Head of caudate nucleus (tissue), 42 donors: Measurements from ENCODE around the gene EML6.

ENCODE experiments used
- DNase-seq, 42 donors: peaks; one replicate each; pipeline versions ENCODE4 v3.0.0 to v3.0.0-alpha.2; 2020 to 2021; ENCODE audit warnings: mixed read lengths in 7 of 42
- intact Hi-C: fragments of 100-400 bp; cut with DNase I; formaldehyde crosslinking; loops from one replicate; pipeline ENCODE4 v1.15.0; 2022

Gene EML6

GRCh38 chr2:54704238-54704637 is 19.2 kb upstream of the EML6 start:
- intact Hi-C loops, result loop anchor here (10.0 kb wide), 1 partner anchor 589 kb away; the partner anchor contains the start of gene ACYP2
- no peak for DNase-seq

GRCh38 chr2:54704688-54705605 is 18.5 kb upstream of the EML6 start:
- intact Hi-C loops, result loop anchor here (10.0 kb wide), 1 partner anchor 590 kb away; the partner anchor contains the start of gene ACYP2
- peak in 1 of 42 donors; percentile 37 for DNase-seq

GRCh38 chr2:54706622-54707021 is 16.8 kb upstream of the EML6 start:
- intact Hi-C loops, result loop anchor here (10.0 kb wide), 1 partner anchor 592 kb away; the partner anchor contains the start of gene ACYP2
- no peak for DNase-seq

GRCh38 chr2:54708584-54709335 is 14.7 kb upstream of the EML6 start:
- DNase-seq, result peak in 23 of 42 donors; percentile 12 to 69 (median 35)
- intact Hi-C loops, result loop anchor here (10.0 kb wide), 1 partner anchor 594 kb away; the partner anchor contains the start of gene ACYP2

GRCh38 chr2:54709336-54709809 is 14.1 kb upstream of the EML6 start:
- peak in 8 of 42 donors; percentile 7 to 45 (median 14) for DNase-seq
- intact Hi-C loops, result loop anchor here (10.0 kb wide), 1 partner anchor 595 kb away; the partner anchor contains the start of gene ACYP2

GRCh38 chr2:54710216-54710615 is 13.2 kb upstream of the EML6 start:
- no peak for DNase-seq
- intact Hi-C loops, result no loop called here

GRCh38 chr2:54712516-54712915 is 10.9 kb upstream of the EML6 start:
- intact Hi-C loops, result no loop called here

GRCh38 chr2:54714996-54715395 is 8.5 kb upstream of the EML6 start:
- no peak for DNase-seq
- intact Hi-C loops, result no loop called here

More at GRCh38 chr2:54712516-54712915, 10.9 kb upstream of the EML6 start:
- DNase-seq, result no peak

GRCh38 chr2:54716375-54716774 is 7.1 kb upstream of the EML6 start:
- DNase-seq, result no peak
- intact Hi-C loops, result no loop called here

GRCh38 chr2:54720563-54720962 is 2.9 kb upstream of the EML6 start:
- intact Hi-C loops, result loop anchor here (10.0 kb wide), 3 partner anchors 114 to 444 kb away; no protein-coding TSS in a partner anchor
- DNase-seq, result no peak

GRCh38 chr2:54722641-54723040 is 821 bp upstream of the EML6 start:
- no peak for DNase-seq

GRCh38 chr2:54723996-54724559 is 616 bp downstream of the EML6 start:
- DNase-seq, result no peak

More at GRCh38 chr2:54722641-54723040, 821 bp upstream of the EML6 start:
- intact Hi-C loops, result loop anchor here (10.0 kb wide), 3 partner anchors 112 to 442 kb away; no protein-coding TSS in a partner anchor

GRCh38 chr2:54724560-54725342 is 1.3 kb downstream of the EML6 start:
- intact Hi-C loops, result loop anchor here (10.0 kb wide), 3 partner anchors 110 to 440 kb away; no protein-coding TSS in a partner anchor
- peak in 39 of 42 donors; percentile 11 to 71 (median 47) for DNase-seq

More at GRCh38 chr2:54723996-54724559, 616 bp downstream of the EML6 start:
- intact Hi-C loops, result loop anchor here (10.0 kb wide), 3 partner anchors 111 to 441 kb away; no protein-coding TSS in a partner anchor

- peak in 2 of 42 donors; percentile 12 to 15 for DNase-seq
- intact Hi-C loops, result loop anchor here (10.0 kb wide), 3 partner anchors 109 to 439 kb away; no protein-coding TSS in a partner anchor
Observed at GRCh38 chr2:54725343-54726099, 2.1 kb downstream of the EML6 start.

GRCh38 chr2:54726431-54726830 is 3.0 kb downstream of the EML6 start:
- intact Hi-C loops, result loop anchor here (10.0 kb wide), 3 partner anchors 108 to 438 kb away; no protein-coding TSS in a partner anchor

GRCh38 chr2:54726940-54727339 is 3.5 kb downstream of the EML6 start:
- intact Hi-C loops, result loop anchor here (10.0 kb wide), 3 partner anchors 108 to 438 kb away; no protein-coding TSS in a partner anchor

More at GRCh38 chr2:54726431-54726830, 3.0 kb downstream of the EML6 start:
- DNase-seq, result no peak

GRCh38 chr2:54728669-54729120 is 5.2 kb downstream of the EML6 start:
- intact Hi-C loops, result loop anchor here (10.0 kb wide), 3 partner anchors 106 to 436 kb away; no protein-coding TSS in a partner anchor

More at GRCh38 chr2:54726940-54727339, 3.5 kb downstream of the EML6 start:
- DNase-seq, result peak in 6 of 42 donors; percentile 5 to 54 (median 34)

More at GRCh38 chr2:54728669-54729120, 5.2 kb downstream of the EML6 start:
- no peak for DNase-seq
